Activated T-cell treated with anti-CD3 and anti-CD28 coated beads for 48 hours (primary cell): Measurements from ENCODE around the gene PLAAT5.
"Not testable (repeated sequence)": the region's sequence is repeated elsewhere in the genome, so short reads cannot be mapped to it uniquely, and the experiment has no call there.

Experiments used
- DNase-seq: peaks from one replicate; pipeline ENCODE4 v3.0.0-alpha.2; 2020; ENCODE audit warnings: low read depth

Gene PLAAT5, protein sequence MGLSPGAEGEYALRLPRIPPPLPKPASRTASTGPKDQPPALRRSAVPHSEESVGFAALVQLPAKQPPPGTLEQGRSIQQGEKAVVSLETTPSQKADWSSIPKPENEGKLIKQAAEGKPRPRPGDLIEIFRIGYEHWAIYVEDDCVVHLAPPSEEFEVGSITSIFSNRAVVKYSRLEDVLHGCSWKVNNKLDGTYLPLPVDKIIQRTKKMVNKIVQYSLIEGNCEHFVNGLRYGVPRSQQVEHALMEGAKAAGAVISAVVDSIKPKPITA

DNA sequence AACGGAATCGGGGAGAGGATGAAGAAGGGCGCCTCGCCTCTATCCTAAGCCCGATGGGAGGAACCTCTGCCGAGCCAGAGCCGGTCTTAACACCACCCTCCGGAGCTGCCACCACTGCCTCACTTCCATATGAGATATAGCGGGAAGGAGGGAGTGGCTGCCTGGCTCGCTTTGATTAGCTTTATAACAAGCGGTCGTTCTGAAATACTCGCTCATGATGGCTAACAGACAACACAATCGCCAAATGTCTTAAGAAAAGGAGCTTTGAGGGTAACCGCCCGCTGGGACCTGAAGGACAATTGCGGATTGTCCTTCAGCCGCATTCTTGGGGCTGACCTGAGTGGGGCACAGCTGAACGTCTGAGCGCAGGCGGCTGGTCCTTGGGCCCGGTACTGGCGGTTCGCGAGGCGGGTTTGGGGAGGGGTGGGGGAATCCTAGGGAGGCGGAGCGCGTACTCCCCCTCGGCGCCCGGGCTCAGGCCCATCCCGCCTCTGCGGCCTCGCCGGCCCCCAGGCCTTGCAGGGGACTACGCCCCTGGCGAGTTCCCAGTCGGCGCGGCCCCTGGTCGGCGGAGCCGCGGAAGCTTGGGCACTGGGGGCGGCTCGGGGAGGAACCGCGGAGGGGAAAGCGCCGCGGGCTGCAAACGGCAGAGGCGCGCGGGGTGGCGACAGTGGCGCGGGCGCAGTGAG lies at the start of gene PLAAT5:
Gene PLAAT5, minus strand, starts transcription at position 617 of the 689 bp plus-strand sequence. Its CDS starts 133 bp downstream, at position 484.
- DNase-seq: no peak

DNA sequence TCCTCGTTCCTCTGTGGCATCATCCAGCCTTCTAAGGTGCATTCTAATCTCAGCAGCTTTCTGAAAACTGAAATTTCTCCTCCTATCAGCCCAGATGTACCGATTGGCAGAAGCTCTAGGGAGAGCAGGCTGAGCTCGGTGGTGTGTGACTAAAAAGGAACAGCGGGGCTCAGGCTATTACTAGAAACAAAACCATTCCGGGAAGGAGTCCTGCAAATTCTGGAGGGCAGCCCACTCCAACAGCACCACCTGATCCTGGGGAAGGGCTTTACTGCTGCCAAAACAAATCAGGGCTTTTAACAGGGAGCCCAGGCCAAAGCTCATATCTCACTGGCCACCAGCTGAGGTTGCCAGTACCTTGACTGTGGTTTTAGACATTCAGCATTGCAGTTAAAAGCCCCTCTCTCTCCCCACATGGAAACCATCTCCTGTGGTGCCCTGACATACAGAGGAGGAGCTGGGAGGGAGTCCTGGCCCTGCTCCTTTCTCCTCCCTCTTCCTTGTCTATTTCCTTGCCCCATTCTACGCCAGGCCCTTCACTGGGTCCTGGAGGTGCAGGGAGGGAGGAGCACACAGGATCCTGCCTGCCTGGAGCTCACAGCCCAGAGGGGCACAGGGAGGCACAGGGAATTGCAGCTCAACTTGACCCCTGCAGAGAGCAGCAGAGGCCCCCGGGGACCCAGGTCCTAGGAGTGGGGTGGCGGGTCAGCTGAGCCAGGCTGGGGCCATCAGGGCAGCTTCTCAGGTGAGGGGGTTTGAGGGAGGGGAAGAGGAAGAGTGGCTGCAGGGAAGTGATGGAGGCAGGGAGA lies 46.5 kb upstream of the PLAAT5 start:
- DNase-seq: no peak

DNA sequence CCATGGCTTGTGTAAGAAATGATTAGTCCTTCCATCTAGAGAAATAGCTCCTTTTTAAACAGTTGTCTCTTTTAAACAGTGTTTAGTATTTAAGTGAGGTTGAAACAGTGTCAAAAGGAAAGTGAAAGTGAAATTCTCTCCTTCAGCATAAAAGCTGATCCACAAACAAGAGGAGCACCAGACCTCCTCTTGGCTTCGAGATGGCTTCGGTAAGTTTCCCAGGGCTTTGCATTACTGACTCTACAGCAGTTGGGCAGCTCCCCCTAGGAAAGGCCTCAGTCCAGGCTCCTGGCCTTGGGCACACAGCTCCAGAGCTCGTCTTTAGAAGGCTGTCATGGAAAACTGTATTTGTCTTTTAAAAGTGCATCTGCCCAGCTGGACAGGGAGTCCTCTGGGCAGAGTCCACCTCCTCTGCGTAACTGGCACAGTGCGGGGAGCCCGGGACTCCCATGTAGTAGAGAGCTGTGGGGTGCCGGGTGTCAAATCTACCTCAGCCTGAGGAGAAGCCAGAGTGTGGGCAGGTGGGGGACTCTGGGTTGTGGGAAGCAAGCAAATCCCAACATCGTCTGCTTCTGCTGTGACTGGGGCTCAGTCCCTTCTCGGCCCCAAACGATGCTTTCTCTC lies 45.8 kb upstream of the PLAAT5 start, which contains the start of gene PLAAT4:
Gene PLAAT4, plus strand, starts transcription at position 140 of the 624 bp plus-strand sequence. Its CDS starts 61 bp downstream, at position 201.
- DNase-seq: no peak

DNA sequence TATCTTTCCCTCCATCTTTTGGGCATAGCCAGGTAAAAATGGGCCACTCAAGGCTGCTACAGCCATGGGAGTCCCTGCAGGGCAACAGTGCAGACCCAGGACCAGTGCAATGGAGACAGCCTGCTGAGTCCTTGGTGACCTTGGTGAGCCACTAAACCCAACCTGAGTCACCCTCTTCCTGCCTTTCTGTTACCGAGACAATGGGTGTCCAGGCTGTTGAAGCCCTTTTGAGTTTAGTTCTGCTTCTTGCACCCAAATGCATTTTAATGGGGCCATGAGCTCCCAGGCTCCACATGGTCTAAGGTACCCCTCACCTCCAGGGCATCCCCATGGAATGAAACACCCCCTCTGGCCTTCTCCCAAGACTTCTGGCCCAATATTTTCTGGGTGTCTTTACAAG lies 44.8 kb upstream of the PLAAT5 start:
- DNase-seq: no peak

DNA sequence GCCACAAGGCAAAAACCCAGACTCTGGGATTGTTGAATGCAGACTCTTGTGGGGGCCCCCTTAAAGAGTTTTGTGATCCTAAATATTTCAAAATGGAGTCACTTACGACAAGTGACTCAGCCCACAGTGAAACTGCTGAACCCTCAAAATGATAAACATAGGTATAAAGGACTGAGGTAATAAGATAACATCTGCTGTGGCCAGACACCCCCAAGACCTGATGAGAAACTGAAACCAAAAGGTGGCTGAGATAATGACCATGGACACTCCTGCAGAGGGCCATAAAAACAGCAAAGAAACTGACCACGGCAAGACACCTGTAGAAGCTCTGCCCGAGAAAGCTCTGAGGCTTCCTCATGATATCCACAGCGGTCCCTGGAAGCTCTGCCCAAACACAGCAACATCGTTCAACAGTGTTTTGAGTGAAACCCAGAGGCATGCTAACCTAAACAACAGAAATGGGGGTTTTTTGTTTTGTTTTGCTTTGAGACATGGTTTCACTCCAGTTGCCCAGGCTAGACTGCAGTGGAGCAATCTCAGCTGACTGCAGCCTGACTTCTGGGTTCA lies 44.0 kb upstream of the PLAAT5 start:
- DNase-seq: no peak

DNA sequence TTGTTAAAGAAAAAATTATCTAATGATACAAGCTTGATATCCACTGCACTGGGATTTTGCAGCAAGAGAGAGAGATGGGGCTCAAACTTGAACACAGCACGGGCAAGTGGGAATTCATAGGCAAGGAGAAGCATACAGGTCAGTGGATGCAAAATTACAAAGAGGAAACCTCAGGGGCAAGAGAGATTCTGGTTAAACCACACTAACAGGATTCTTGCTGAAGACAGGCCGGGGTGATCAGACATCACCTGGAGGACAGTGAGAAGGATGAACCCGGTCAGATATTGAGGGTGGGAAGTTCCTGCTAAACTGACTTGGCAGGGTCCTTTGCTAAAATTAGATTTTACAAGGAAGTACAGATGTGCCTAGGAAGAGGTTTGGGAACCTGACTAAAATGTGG lies 43.1 kb upstream of the PLAAT5 start:
- DNase-seq: no peak

DNA sequence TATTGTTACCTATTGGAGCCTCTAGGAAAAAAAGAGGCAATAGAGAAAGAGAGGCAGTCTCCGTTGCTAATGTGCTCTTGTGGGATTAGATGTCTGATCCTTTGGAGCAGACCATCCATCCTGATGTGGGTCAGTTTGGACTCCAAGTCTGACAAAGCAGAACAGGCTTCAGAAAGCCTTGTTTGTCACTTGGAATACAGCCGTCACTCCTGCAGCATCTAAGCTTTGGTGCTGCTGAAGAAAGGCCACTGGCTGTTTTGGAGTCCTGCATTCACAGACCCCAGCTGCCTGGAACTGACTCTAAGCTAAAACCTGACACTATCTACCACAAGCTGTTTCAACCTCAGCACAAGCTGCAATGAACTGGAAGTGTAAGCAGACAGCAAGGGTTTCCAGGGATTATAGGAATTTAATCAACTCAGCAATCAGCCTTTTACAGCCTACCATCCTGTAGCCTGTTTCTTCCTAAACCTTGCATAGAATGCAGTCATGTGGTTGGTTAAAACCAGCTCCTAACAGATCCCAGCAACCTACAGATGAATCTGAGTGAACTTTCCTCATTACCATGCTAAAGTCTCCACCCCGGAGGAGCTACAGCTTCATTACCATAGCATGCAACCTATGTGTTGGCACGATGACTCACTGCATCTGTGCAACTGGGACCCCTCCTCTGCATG lies 42.0 kb upstream of the PLAAT5 start:
- DNase-seq: no peak

DNA sequence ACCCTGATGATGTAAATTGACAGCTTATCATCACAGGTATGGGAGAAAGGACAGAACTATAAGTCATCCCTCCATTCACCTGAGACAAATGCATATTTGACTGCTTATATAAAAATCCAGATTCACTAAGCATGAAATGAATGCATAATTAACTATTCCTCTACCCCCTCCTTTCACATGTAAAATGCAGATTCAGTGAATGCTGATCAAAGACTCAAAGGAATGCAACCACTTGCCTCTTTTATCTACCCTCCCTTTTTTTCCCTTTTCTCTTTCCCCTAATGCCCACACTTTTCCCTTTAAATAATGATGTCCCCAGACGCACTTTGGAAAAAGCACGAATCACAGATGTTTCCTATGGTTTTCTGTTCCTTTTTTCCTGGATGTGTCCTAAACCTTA lies 41.1 kb upstream of the PLAAT5 start:
- no peak for DNase-seq

DNA sequence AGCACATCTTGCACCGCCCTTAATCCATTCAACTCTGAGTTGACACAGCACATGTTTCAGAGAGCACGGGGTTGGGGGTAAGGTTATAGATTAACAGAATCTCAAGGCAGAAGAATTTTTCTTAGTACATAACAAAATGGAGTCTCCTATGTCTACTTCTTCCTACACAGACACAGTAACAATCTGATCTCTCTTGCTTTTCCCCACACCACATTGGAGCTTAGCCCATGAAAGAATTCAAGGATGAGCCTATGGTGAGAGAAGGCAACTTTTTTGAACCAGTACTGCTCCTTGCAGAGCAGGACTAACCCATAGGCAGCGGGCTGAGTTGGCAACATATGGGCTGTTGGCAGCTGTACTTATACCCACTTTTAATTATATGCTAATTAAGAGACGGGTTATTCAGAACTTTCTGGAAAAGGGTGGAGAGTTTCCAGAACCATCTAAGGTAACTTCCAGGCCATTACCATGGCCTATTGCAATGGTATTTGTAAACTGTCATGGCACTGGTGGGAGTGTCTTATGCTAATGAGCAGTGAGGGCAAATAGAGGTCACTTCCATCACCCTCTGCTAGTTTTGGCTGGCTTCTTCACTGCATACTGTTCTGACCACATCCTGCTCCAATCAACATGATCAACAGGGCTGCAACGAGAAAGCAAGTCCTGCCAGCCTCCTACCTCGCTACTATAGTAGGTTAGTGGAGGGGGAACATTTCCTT lies 40.3 kb upstream of the PLAAT5 start:
- not testable (repeated sequence) for DNase-seq

DNA sequence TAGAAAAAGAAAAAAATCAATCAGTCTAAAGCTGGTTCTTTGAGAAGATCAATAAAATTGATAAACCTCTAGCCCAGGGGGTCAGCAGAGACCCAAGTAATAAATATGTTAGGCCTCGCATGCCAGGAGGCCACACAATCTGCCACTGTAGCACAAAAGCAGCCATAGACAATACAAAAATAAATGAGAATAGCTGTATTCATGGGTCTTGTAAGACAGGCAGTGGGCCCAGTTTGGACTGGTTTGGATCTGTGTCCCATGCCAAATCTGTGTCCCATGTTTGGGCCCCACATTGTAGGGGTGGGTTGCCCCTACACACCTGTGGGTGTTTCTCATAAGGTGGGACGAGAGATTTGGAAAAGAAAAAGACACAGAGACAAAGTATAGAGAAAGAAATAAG lies 39.1 kb upstream of the PLAAT5 start:
- DNase-seq: no peak

DNA sequence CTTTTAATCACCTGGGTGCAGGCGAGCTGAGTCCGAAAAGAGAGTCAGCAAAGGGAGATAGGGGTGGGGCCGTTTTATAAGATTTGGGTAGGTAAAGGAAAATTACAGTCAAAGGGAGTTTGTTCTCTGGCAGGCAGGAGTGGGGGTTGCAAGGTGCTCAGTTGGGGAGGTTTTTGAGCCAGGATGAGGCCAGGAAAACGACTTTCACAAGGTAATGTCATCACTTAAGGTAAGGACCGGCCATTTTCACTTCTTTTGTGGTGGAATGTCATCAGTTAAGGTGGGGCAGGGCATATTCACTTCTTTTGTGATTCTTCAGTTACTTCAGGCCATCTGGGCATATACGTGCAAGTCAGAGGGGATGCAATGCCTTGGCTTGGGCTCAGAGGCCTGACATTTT lies 38.4 kb upstream of the PLAAT5 start:
- DNase-seq: not testable (repeated sequence)

DNA sequence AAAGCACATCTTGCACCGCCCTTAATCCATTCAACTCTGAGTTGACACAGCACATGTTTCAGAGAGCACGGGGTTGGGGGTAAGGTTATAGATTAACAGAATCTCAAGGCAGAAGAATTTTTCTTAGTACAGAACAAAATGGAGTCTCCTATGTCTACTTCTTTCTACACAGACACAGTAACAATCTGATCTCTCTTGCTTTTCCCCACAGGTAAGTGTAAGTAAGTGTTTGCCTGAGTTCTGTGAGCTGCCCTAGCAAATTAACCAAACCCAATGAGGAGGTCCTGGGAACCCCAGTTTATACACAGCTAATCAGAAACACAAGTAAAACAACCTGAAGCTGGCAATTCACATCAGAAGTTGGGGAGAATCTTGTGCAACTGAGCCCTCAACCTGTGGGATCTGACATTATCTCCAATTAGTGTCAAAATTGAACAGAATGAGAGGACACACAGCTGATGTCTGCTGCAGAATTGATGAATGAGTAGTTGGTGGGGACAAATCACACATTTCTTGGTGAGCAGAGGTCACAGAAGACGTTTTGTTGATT lies 37.8 kb upstream of the PLAAT5 start:
- not testable (repeated sequence) for DNase-seq

DNA sequence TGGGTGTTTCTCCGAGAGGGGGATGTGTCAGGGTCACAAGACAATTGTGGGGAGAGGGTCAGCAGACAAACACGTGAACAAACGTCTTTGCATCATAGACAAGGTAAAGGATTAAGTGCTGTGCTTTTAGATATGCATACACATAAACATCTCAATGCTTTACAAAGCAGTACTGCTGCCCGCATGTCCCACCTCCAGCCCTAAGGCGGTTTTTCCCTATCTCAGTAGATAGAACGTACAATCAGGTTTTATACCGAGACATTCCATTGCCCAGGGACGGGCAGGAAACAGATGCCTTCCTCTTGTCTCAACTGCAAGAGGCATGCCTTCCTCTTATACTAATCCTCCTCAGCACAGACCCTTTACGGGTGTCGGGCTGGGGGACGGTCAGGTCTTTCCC lies 37.2 kb upstream of the PLAAT5 start:
- not testable (repeated sequence) for DNase-seq

DNA sequence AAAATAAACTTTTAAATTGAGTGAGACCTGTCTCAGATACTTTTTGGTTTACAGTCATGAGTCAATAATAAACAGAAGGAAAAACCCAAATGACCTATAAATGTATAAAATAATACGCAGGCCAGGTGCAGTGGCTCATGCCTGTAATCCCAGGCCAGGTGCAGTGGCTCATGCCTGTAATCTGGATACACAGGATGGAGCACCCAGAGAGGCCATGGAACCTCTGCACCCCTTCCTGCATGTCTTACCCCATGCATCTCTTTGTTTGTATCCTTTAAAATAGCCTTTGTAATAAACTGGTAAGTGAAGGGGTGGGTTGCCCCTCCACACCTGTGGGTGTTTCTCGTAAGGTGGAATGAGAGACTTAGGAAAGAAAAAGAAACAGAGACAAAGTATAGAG lies 36.7 kb upstream of the PLAAT5 start:
- DNase-seq: no peak

DNA sequence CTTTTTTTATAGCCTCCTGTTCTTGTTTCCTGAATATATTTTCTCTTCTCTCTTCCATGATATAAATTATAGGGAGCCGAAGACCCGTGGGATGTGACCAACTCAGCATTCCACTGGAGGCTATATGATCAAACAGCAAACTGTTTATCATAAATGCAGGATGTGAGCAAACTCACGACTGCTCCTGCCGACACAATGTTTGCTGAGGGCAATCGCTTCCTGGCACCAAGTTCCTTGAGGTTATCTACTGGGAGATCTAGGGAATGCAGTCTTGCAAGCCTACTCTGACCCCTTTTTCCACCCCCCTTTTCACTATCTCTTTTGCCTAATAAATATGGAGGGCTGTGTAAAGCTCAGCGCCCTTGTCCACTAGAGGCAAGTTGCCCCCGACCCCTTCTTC lies 32.2 kb upstream of the PLAAT5 start:
- DNase-seq: no peak

DNA sequence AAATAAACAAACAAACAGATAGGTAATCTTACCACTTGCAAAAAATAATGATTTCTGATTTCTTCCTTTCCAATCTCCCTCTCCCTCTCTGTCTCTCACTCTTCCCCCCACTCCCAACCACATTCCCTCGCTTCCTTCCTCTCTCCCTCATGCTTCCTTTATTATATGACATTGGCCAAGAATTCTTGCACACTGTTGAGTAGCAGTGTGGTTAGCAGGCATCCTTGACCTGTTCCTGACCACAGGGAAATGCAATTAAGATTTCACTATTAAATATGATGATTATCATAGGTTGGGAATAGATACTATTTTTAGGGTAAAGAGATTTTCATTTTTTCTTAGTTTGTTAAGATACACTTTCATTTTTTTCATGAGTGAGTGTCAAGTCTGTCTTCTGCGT lies 30.9 kb upstream of the PLAAT5 start:
- DNase-seq: no peak

DNA sequence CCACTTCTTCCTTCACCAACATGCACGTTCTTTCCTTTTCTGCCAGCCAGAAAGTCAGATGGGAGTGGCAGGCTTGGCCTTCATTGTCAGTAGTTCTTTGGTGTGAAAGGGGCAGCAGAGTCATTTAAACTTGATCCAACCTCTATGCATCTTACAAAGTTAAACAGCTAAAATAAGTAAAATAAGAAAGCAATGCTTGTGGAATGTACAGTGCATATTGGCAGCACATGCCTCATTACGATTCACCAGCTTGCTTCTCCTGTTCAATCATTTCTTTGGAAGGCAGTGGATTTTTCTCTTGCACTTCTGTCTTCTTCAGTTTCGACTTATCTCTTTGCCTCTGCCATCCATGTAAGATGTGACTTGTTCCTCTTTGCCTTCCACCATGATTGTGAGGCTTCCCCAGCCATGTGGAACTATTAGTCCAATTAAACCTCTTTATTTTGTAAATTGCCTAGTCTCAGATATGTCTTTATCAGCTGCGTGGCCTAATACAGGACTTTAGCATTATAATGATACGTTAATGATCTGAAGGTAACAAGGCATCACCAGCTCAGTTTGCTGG lies 29.7 kb upstream of the PLAAT5 start:
- no peak for DNase-seq

DNA sequence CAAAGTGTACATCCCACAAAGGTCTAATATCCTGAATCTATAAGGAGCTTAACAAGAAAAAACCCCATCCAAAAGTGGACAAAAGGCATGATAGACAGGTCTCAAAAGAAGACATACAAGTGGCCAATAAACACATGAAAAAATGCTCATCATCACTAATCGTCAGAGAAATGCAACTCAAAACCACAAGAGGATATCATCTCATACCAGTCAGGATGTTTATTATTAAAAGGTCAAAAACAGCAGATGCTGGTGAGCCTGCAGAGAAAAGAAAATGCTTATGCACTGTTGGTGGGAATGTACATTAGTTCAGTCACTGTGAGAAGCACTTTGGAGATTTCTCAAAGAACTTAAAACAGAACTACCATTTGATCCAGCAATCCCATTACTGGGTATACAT lies 27.6 kb upstream of the PLAAT5 start:
- DNase-seq: no peak

DNA sequence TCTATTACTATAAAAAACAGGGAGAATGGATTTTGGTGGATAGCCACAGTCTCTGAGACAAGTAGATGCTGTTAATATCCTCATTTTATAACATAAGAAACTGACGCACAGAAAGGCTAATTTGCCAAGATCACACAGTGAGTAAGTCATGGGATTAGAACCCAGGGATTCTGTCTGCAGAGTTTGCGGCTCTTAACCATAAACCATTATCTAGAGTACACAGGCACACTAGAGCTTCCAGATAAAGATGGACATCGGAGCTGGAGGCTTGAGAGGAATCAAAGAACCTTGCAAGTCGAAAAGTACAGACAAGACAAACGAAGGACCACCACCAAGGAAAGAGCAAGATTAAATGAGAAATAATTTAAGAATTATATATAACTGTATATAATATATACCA lies 26.2 kb upstream of the PLAAT5 start:
- no peak for DNase-seq

DNA sequence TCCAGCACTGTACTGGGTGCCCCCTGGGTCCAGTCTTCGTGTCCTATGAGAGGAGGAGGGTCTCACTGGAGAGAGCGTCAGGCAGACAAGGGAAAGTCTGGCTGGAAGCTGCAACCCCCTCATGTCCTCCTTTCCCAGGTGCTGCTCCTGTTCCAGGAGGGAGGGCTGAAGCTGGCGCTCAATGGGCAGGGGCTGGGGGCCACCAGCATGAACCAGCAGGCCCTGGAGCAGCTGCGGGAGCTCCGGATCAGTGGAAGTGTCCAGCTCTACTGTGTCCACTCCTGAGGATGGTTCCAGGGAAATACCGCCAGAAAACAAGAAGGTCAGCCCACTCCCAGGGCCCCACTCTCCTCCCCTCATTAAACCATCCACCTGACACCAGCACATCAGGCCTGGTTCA lies 25.1 kb upstream of the PLAAT5 start:
- no peak for DNase-seq
